ENCODE results near the gene PCYT1A. TPM values are rescaled to one million over a fixed set of nuclear protein-coding genes. Genes with fewer than 3 reads are reported as not detected.
"Not testable (repeated sequence)": the region's sequence is repeated elsewhere in the genome, so short reads cannot be mapped to it uniquely, and the experiment has no call there.

PCYT1A gene
- 97.9 TPM for total RNA-seq
- long read RNA-seq, full-length matches to known transcripts: 41 of 79 reads
- long read RNA-seq, partial matches to known transcripts: 8 of 79 reads
- long read RNA-seq, other reads (novel, unspliced or antisense): 30 of 79 reads

- DNase-seq (ENCODE audit: low spot score): peak; percentile 96
Observed at GRCh38 chr3:196287440-196288140, at the start of gene PCYT1A. TSS of gene PCYT1A (minus strand) at chr3:196287726. CDS start at chr3:196270531, 17,195 bp downstream.

GRCh38 chr3:196336319-196337145 lies 49.0 kb upstream of the PCYT1A start:
- DNase-seq (ENCODE audit: low spot score): no peak

GRCh38 chr3:196335503-196335948 lies 48.0 kb upstream of the PCYT1A start:
- no peak for DNase-seq (ENCODE audit: low spot score)

DNA sequence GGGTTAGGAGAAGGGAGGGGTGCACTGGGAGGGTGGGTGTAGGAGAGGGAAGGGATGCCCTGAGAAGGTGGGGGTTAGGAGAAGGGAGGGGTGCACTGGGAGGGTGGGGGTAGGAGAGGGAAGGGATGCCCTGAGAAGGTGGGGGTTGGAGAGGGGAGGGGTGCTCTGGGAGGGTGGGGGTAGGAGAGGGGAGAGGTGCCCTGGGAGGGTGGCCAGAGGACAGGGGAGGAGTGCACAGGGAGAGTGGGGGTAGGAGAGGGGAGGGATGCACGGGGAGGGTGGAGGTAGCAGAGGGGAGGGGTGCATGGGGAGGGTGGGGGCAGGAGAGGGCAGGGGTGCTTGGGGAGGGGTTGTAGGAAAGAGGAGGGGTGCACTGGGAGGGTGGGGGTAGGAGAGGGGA lies 47.5 kb upstream of the PCYT1A start:
- no peak for DNase-seq (ENCODE audit: low spot score)

- DNase-seq (ENCODE audit: low spot score): peak; percentile 14
Observed at GRCh38 chr3:196332168-196332567, 44.6 kb upstream of the PCYT1A start.

DNA sequence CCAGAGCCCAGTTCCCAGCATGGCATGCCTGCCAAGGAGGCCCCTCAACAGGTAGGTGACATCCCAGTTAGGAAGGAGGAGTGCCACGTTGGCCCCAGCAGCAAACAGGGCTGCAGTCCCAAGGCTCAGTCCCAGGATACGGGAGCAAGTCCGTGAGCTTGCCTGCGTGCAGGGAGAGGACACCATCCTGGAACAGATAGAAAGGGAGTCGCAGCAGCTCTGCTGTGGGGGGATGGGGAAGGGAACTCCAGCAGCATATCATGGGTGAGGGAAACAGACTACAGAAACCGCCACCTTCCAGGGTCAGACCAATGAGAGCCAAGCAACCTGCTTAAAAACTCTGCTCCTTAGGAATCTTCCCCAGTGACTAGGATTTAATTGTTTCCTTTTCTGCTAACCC lies 39.9 kb upstream of the PCYT1A start:
- peak; percentile 57 for DNase-seq (ENCODE audit: low spot score)

DNA sequence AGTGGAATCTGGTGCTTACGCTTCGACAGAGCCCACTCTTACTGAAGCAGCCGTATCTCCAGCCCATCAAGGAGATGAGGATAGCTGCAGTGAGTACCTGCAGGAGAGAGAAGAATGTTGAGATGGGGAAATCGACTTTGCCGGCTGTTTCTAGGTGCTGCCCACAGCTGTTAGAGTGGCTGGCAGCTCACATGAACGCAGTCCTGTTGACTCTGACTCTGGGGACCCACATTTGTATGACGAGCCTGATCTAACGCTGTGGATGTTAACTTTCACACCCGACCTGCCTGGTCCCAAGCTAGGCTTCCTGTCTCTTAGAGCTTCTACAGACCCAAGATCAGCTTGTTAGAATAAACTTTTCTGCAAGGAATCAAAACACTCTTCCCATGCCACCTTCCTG lies 39.4 kb upstream of the PCYT1A start:
- no peak for DNase-seq (ENCODE audit: low spot score)

DNA sequence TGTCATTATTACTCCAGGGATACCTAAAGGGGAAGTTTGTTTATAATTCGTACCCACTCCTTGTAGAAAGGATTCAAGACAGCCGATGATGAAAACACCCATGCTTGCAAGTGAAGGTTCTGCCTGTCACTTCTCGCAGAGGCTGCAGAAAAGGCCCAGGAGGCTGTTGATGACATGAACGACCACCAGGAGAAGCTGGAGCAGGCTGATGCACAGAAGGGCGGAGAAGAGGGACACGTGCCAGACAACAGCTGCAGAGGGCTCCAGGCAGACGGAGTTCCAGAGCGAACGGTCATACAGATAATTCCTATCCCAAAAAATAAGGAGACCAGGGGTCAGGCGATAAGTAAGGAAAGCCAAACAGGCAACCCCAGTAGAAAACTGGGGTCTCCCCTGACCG lies 36.2 kb upstream of the PCYT1A start:
- no peak for DNase-seq (ENCODE audit: low spot score)

DNA sequence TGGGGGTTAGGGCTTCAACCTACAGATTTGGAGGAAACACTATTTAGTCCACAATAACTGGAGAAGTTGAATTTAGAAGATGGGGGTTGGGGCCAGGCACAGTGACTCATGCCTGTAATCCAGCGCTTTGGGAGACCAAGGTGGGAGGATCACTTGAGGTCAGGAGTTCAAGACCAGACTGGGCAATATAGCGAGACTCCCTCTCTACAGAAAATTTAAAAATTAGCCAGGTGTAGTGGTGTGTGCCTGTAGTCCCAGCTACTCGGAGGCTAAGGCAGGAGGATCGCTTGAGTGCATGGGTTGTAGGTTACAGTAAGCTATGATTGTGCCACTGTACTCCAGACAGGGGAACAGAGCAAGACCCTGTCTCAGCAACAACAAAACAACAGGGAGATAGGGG lies 35.5 kb upstream of the PCYT1A start:
- no peak for DNase-seq (ENCODE audit: low spot score)

DNA sequence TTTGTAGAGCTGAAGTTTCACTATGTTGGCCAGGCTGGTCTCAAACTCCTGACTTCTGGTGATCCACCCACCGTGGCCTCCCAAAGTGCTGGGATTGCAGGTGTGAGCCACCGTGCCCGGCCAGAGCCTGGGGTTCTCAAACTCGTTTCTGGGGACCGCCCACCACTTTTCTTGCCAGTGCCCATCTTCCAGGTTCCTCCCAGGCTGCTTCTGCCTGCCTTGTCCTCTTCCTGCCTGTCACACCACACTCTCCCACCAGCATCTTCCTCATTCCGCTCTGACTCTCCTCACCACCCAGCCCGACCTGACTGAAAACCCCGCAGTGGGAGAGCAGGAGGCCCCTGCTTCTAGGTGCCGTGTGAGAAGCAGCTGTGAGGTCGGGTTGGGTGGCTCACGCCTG lies 33.6 kb upstream of the PCYT1A start:
- no peak for DNase-seq (ENCODE audit: low spot score)

GRCh38 chr3:196320137-196320536 lies 32.6 kb upstream of the PCYT1A start:
- no peak for DNase-seq (ENCODE audit: low spot score)

DNA sequence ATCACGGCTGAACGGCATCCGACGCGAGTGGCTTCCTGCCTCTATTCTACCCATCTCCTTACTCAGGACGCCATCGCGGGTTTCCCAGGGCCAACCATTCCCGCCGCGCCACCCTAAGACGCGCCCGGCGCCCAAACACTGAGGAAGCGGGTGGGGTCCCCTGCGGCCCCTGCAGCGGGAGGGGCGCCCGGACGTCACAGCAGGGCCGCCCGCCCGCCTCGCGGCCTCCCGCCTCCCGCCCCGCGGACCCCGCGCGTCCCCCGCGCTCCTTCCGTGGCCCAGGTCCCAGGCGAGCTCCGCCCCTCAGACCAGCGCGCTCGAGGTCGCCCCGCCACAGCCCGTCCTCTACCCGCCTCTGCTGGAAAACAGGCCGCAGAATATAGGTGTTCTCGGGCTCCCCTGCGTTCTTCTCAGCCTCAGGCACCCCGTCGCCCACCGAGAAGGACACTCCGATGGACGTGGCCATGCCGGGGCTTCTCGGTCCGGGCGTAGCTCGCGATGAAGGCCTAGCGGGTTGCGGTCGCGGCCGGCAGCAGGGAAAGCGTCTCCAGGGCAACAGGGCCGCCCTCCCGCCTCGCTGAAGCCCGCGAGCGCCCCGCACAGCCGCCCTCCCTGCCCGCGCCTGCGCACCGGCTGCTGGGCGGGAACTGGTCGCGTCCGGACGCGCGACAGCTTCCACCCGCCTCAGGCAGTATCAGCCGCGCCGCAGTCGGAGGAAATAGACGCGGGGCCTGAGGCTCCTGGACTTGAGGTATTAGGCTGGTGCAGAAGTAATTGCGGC lies 30.4 kb upstream of the PCYT1A start, which contains the start of gene DYNLT2B:
Gene DYNLT2B (minus strand): TSS at position 554 of the 781 bp plus-strand sequence. CDS start 88 bp downstream, at position 466.
- DNase-seq (ENCODE audit: low spot score): peak; percentile 95

GRCh38 chr3:196316799-196317686 lies 29.5 kb upstream of the PCYT1A start:
- DNase-seq (ENCODE audit: low spot score): not testable (repeated sequence)

DNA sequence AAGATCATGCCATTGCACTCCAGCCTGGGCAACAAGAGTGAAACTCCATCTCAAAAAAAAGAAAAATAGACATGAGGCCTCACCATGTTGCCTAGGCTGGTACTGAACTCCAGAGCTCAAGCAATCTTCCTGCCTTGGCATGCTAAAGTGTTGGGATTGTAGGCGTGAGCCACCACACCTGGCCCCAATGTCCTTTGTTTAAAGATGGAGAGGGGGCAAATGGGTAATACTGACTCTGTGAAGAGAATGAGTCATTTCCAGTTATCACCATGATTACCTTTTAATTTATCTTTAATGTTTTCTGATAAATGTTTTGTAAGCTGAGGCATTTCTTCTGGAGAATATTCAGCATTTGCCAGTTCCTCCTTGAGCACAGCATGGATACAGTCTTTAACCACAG lies 28.3 kb upstream of the PCYT1A start:
- no peak for DNase-seq (ENCODE audit: low spot score)

- no peak for DNase-seq (ENCODE audit: low spot score)
Observed at GRCh38 chr3:196314597-196314996, 27.1 kb upstream of the PCYT1A start.

DNA sequence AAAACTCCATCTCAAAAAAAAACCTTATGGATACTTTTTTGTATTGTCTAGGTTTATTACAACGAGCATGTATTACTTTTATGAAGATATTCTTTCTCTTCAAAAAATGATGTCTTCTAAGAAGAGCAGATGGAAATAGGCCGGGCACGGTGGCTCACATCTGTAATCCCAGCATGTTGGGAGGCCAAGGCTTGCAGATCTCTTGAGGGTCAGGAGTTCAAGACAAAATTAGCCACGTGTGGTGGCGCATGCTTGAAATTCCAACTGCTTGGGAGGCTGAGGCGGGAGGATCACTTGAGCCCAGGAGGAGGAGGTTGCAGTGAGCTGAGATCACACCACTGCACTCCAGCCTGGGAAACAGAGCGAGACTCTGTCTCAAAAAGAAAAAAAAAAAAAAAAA lies 26.6 kb upstream of the PCYT1A start:
- not testable (repeated sequence) for DNase-seq (ENCODE audit: low spot score)

GRCh38 chr3:196302960-196303359 lies 15.4 kb upstream of the PCYT1A start:
- not testable (repeated sequence) for DNase-seq (ENCODE audit: low spot score)

DNA sequence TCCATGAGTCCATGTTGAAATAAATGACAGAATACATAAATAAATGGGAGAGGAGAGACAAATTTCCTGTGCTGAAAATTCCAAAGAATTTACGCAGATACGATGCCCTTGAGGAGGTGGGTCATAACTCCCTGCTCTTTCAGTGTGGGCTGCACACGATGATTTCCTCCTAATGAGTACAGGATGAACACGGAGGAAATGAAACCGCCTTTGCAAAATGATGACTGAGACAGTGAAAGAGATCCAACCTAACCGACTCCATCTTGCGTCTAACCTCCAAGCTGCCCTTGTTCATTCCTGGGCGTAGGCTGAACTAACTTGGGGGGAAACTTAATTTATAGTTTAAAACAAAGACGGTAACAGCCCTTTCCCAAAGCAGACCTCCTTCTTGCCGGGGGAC lies 15.0 kb upstream of the PCYT1A start:
- not testable (repeated sequence) for DNase-seq (ENCODE audit: low spot score)

GRCh38 chr3:196298521-196298920 lies 11.0 kb upstream of the PCYT1A start:
- DNase-seq (ENCODE audit: low spot score): no peak

DNA sequence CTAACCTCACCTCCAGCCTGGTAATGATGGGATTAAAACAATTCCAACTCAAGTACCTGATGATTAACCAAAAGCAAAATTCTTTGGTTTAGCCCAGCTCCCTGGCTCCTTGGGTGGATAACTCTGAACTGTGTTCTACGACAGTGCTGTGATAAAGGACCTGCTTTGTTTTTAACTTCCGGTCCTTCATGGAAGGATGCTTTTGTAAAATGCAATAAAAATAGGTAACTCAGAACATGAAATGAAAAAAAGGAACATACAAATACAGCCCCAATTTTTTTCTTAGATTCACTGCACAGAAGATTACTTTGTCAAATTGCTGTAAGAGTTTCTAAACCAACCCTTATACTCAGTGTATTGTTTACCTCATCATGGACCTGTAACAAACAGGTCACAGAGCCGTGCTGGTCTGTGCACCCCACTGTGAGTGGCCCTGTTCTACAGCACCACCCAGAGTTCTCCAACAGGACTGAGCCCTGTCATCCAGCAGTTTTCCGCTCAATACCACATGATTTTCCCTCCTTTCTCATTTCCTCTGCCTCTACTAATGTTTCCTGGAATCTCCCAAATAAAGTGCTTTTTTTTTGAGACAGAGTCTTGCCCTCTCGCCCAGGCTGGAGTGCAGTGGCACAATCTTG lies 4.9 kb upstream of the PCYT1A start:
- no peak for DNase-seq (ENCODE audit: low spot score)

All from mesenteric fat pad (tissue), 1 donor.